ENCODE data around the gene PPTC7. TPM values are rescaled to one million over a fixed set of nuclear protein-coding genes. Genes with fewer than 3 reads are reported as not detected.
"Not testable (repeated sequence)": the region's sequence is repeated elsewhere in the genome, so short reads cannot be mapped to it uniquely, and the experiment has no call there.

PPTC7 gene
- total and polyA plus RNA-seq, 8 donors = 13.3 to 24.2 (median 15.1) TPM

- intact Hi-C loops (cut with DNase I) = no loop called here
- ATAC-seq = no peak
Measured at GRCh38 chr12:110546339-110546738, 36.8 kb downstream of the PPTC7 start.

GRCh38 chr12:110545812-110546211 lies 37.3 kb downstream of the PPTC7 start:
- no peak overlapping the region for H3K4me3 ChIP-seq
- H3K27ac ChIP-seq = peak overlapping the region in 1 of 2 donors; percentile 62
- DNase-seq (no peak), ATAC-seq (no peak)
- no peaks in the 10 kb centered on the region for H3K27me3 ChIP-seq
- H3K36me3 ChIP-seq = peaks cover 0 to 46% of the 10 kb centered on the region in 2 donors
- TF ChIP-seq CTCF (IDR thresholded peaks at IDR 0.05) = no peak
- H3K9me3 ChIP-seq = no peaks in the 10 kb centered on the region
- intact Hi-C loops (cut with DNase I) = no loop called here
- peaks cover 16 to 37% of the 10 kb centered on the region in 2 donors for H3K4me1 ChIP-seq

More at GRCh38 chr12:110546339-110546738, 36.8 kb downstream of the PPTC7 start:
- H3K4me3 ChIP-seq = no peak overlapping the region
- H3K27me3 ChIP-seq = no peaks in the 10 kb centered on the region
- DNase-seq = no peak
- peak overlapping the region; percentile 9 to 62 for H3K27ac ChIP-seq
- TF ChIP-seq CTCF (IDR thresholded peaks at IDR 0.05) = no peak
- H3K36me3 ChIP-seq = peaks cover 0 to 48% of the 10 kb centered on the region in 2 donors
- H3K4me1 ChIP-seq = peaks cover 16 to 37% of the 10 kb centered on the region in 2 donors
- H3K9me3 ChIP-seq = no peaks in the 10 kb centered on the region

GRCh38 chr12:110545259-110545658 lies 37.9 kb downstream of the PPTC7 start:
- H3K27me3 ChIP-seq; intact Hi-C loops (cut with DNase I); H3K9me3 ChIP-seq; H3K4me3 ChIP-seq; DNase-seq; ATAC-seq: not testable (repeated sequence)
- H3K4me1 ChIP-seq = peaks cover 16 to 37% of the 10 kb centered on the region in 2 donors
- peaks cover 0 to 40% of the 10 kb centered on the region in 2 donors for H3K36me3 ChIP-seq
- peak overlapping the region in 1 of 2 donors; percentile 62 for H3K27ac ChIP-seq

- peaks cover 16 to 39% of the 10 kb centered on the region in 2 donors for H3K4me1 ChIP-seq
- H3K27ac ChIP-seq = peak overlapping the region; percentile 39 to 61
- no peak for ATAC-seq
- no peaks in the 10 kb centered on the region for H3K9me3 ChIP-seq
- H3K27me3 ChIP-seq = no peaks in the 10 kb centered on the region
- no peak overlapping the region for H3K4me3 ChIP-seq
- intact Hi-C loops (cut with DNase I) = no loop called here
- TF ChIP-seq CTCF (IDR thresholded peaks at IDR 0.05) = no peak
- DNase-seq = no peak
- H3K36me3 ChIP-seq = peaks cover 0 to 42% of the 10 kb centered on the region in 2 donors
Measured at GRCh38 chr12:110543965-110544364, 39.2 kb downstream of the PPTC7 start.

GRCh38 chr12:110543252-110543959 lies 39.7 kb downstream of the PPTC7 start:
- Histone ChIP-seq H3K9me3 (no peaks in the 10 kb centered on the region), H3K36me3 (peaks cover 0 to 47% of the 10 kb centered on the region in 2 donors), H3K4me1 (peaks cover 16 to 43% of the 10 kb centered on the region in 2 donors), H3K4me3 (no peak overlapping the region), H3K27me3 (no peaks in the 10 kb centered on the region), H3K27ac (peak overlapping the region; percentile 39 to 61)
- ATAC-seq (peak; percentile 87), DNase-seq (peak in 3 of 4 donors; percentile 64 to 87 (median 79))
- intact Hi-C loops (cut with DNase I) = no loop called here
- TF ChIP-seq CTCF (IDR thresholded peaks at IDR 0.05) = no peak
